ENCODE results near the gene ARMC7.

- TF ChIP-seq EZH2 (optimal IDR thresholded peaks at IDR 0.05; ENCODE audit: low read depth, low read length), result no peak
- TF ChIP-seq CTCF (IDR thresholded peaks at IDR 0.05; ENCODE audit: low read length), result no peak
These were observed 46.1 kb upstream of the ARMC7 start for GRCh38 chr17:75063626-75064025.
